Measurements from ENCODE around the gene TTLL10.

The TTLL10 gene

GRCh38 chr1:1157914-1158710 is 15.6 kb upstream of the TTLL10 start:
- Histone ChIP-seq H3K9ac (peak overlapping the region; percentile 79), H3K27me3 (ENCODE audit: insufficient read depth, low read depth) (peaks cover 57% of the 10 kb centered on the region), H3K4me3 (IDR thresholded peaks at IDR 0.05; ENCODE audit: insufficient read depth, low read depth, low read length) (peak overlapping the region; percentile 82), H3K27ac (peak overlapping the region; percentile 39; the same call in 1 of the 2 replicates), H2AFZ (ENCODE audit: low read depth) (peak overlapping the region; percentile 95), H4K20me1 (ENCODE audit: insufficient read depth) (no peaks in the 10 kb centered on the region), H3K4me2 (peak overlapping the region; percentile 100), H3K79me2 (ENCODE audit: insufficient read depth, low read depth) (no peaks in the 10 kb centered on the region), H3K36me3 (ENCODE audit: insufficient read depth) (no peaks in the 10 kb centered on the region), H3K4me1 (ENCODE audit: low read depth, poor library complexity, severe bottlenecking) (peaks cover 7% of the 10 kb centered on the region)
- TF ChIP-seq CTCF (conservative IDR thresholded peaks at IDR 0.05; ENCODE audit: low read depth, low read length), result no peak

- Histone ChIP-seq H3K27ac (no peak overlapping the region), H3K4me1 (ENCODE audit: low read depth, poor library complexity, severe bottlenecking) (peaks cover 7% of the 10 kb centered on the region)
These were observed 13.3 kb upstream of the TTLL10 start for GRCh38 chr1:1160281-1160930.

GRCh38 chr1:1161078-1161682 is 12.5 kb upstream of the TTLL10 start:
- H3K79me2 ChIP-seq (ENCODE audit: insufficient read depth, low read depth), result no peaks in the 10 kb centered on the region
- H4K20me1 ChIP-seq (ENCODE audit: insufficient read depth), result no peaks in the 10 kb centered on the region
- no peak overlapping the region for H3K9ac ChIP-seq
- peaks cover 62% of the 10 kb centered on the region for H3K27me3 ChIP-seq (ENCODE audit: insufficient read depth, low read depth)
- no peak overlapping the region for H2AFZ ChIP-seq (ENCODE audit: low read depth)
- no peaks in the 10 kb centered on the region for H3K36me3 ChIP-seq (ENCODE audit: insufficient read depth)
- no peak overlapping the region for H3K27ac ChIP-seq
- no peak overlapping the region for H3K4me3 ChIP-seq (IDR thresholded peaks at IDR 0.05; ENCODE audit: insufficient read depth, low read depth, low read length)
- no peak overlapping the region for H3K4me2 ChIP-seq
- peaks cover 7% of the 10 kb centered on the region for H3K4me1 ChIP-seq (ENCODE audit: low read depth, poor library complexity, severe bottlenecking)
- TF ChIP-seq CTCF (conservative IDR thresholded peaks at IDR 0.05; ENCODE audit: low read depth, low read length), result no peak

More at GRCh38 chr1:1160281-1160930, 13.3 kb upstream of the TTLL10 start:
- Histone ChIP-seq H3K27me3 (ENCODE audit: insufficient read depth, low read depth) (peaks cover 62% of the 10 kb centered on the region), H3K9ac (no peak overlapping the region), H3K4me3 (IDR thresholded peaks at IDR 0.05; ENCODE audit: insufficient read depth, low read depth, low read length) (no peak overlapping the region), H3K4me2 (no peak overlapping the region), H2AFZ (ENCODE audit: low read depth) (no peak overlapping the region), H3K79me2 (ENCODE audit: insufficient read depth, low read depth) (no peaks in the 10 kb centered on the region), H3K36me3 (ENCODE audit: insufficient read depth) (no peaks in the 10 kb centered on the region), H4K20me1 (ENCODE audit: insufficient read depth) (no peaks in the 10 kb centered on the region)
- TF ChIP-seq CTCF (conservative IDR thresholded peaks at IDR 0.05; ENCODE audit: low read depth, low read length), result no peak

GRCh38 chr1:1161683-1162079 is 12.0 kb upstream of the TTLL10 start:
- no peaks in the 10 kb centered on the region for H4K20me1 ChIP-seq (ENCODE audit: insufficient read depth)
- no peak overlapping the region for H3K9ac ChIP-seq
- no peak overlapping the region for H3K27ac ChIP-seq
- H3K4me1 ChIP-seq (ENCODE audit: low read depth, poor library complexity, severe bottlenecking), result peaks cover 7% of the 10 kb centered on the region
- no peaks in the 10 kb centered on the region for H3K79me2 ChIP-seq (ENCODE audit: insufficient read depth, low read depth)
- no peaks in the 10 kb centered on the region for H3K36me3 ChIP-seq (ENCODE audit: insufficient read depth)
- no peak for TF ChIP-seq CTCF (conservative IDR thresholded peaks at IDR 0.05; ENCODE audit: low read depth, low read length)
- no peak overlapping the region for H3K4me2 ChIP-seq
- no peak overlapping the region for H2AFZ ChIP-seq (ENCODE audit: low read depth)
- H3K27me3 ChIP-seq (ENCODE audit: insufficient read depth, low read depth), result peaks cover 60% of the 10 kb centered on the region
- no peak overlapping the region for H3K4me3 ChIP-seq (IDR thresholded peaks at IDR 0.05; ENCODE audit: insufficient read depth, low read depth, low read length)
